Duodenal mucosa (tissue), 2 donors: ENCODE results near the gene EDC4.

Experiments used
- H3K27ac ChIP-seq: one replicate; pipeline ENCODE4 v1.7.0; 2013; ENCODE audit warnings: low read depth, low read length
- H3K27me3 ChIP-seq, 2 donors: one replicate each; pipeline ENCODE4 v1.7.0; 2013; ENCODE audit warnings: low read length in 2 of 2, control low read depth in 1 of 2; ENCODE audit not compliant: insufficient read depth in 2 of 2, control insufficient read depth in 1 of 2
- H3K36me3 ChIP-seq, 2 donors: one replicate each; pipeline ENCODE4 v1.7.0; 2013; ENCODE audit warnings: low read length in 2 of 2, control low read depth in 1 of 2; ENCODE audit not compliant: insufficient read depth in 2 of 2, control insufficient read depth in 1 of 2
- H3K4me1 ChIP-seq, 2 donors: one replicate each; pipeline ENCODE4 v1.7.0; 2013; ENCODE audit warnings: low read length in 2 of 2, control low read depth in 1 of 2; ENCODE audit not compliant: insufficient read depth in 2 of 2, control insufficient read depth in 1 of 2
- H3K4me3 ChIP-seq, 2 donors: one replicate each; pipeline ENCODE4 v1.7.0; 2013; ENCODE audit warnings: low read length in 2 of 2, low read depth in 1 of 2
- H3K9ac ChIP-seq, 2 donors: one replicate each; pipeline ENCODE4 v1.7.0; 2013; ENCODE audit warnings: low read length in 2 of 2, low read depth in 1 of 2
- H3K9me3 ChIP-seq, 2 donors: one replicate each; pipeline ENCODE4 v1.7.0; 2013; ENCODE audit warnings: low read length in 2 of 2, control low read depth in 1 of 2; ENCODE audit not compliant: control insufficient read depth in 1 of 2

EDC4 gene

GRCh38 chr16:67883872-67884261 lies 11.0 kb downstream of the EDC4 start:
- peaks cover 54 to 59% of the 10 kb centered on the region in 2 donors for H3K36me3 ChIP-seq
- H3K27me3 ChIP-seq, result no peaks in the 10 kb centered on the region
- H3K27ac ChIP-seq, result no peak overlapping the region
- no peak overlapping the region for H3K9ac ChIP-seq
- peaks cover 6 to 16% of the 10 kb centered on the region in 2 donors for H3K4me1 ChIP-seq
- H3K4me3 ChIP-seq, result no peak overlapping the region
- H3K9me3 ChIP-seq, result no peaks in the 10 kb centered on the region

DNA sequence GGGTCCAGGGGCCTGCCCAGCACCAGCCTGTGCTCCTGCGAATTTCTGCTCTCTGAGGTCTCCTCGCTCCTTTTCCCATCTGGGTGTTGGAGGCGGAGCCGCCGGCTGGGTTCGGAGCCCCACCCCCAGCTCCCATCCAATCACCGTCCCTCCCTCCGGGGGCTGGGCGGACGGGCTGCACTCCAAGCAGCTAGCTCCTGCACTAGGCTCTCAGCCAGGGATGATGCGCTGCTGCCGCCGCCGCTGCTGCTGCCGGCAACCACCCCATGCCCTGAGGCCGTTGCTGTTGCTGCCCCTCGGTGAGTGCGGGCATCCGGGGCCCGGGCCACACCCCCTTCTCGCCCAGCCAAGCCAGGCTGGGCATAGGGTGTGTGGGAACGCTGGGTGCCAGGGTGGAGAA lies 11.8 kb downstream of the EDC4 start, which contains the start of gene NRN1L:
NRN1L (plus strand) TSS at position 202 of the 400 bp plus-strand sequence; CDS start at position 221, 19 bp downstream.
- no peaks in the 10 kb centered on the region for H3K27me3 ChIP-seq
- no peaks in the 10 kb centered on the region for H3K9me3 ChIP-seq
- H3K4me1 ChIP-seq, result peaks cover 6 to 16% of the 10 kb centered on the region in 2 donors
- H3K36me3 ChIP-seq, result peaks cover 48 to 51% of the 10 kb centered on the region in 2 donors
- H3K4me3 ChIP-seq, result no peak within 1 kb of the TSS
- no peak within 1 kb of the TSS for H3K9ac ChIP-seq
- H3K27ac ChIP-seq, result no peak within 1 kb of the TSS

DNA sequence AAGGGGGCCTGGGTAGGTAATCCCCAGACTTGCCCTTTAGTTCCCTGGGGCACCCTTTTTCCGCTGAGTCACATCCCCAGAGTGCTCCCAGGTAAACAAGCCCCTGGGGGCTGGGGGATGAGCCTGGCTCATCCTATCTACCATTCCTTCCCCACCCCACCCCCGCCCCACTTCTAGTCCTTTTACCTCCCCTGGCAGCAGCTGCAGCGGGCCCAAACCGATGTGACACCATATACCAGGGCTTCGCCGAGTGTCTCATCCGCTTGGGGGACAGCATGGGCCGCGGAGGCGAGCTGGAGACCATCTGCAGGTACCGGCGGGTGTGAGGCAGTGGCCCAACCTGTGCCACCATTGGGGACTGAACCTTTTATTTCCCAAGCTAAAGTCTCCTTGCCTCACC lies 12.7 kb downstream of the EDC4 start:
- peaks cover 6 to 16% of the 10 kb centered on the region in 2 donors for H3K4me1 ChIP-seq
- H3K27me3 ChIP-seq, result no peaks in the 10 kb centered on the region
- H3K9ac ChIP-seq, result no peak overlapping the region
- no peak overlapping the region for H3K4me3 ChIP-seq
- H3K9me3 ChIP-seq, result no peaks in the 10 kb centered on the region
- H3K36me3 ChIP-seq, result peaks cover 39 to 43% of the 10 kb centered on the region in 2 donors
- H3K27ac ChIP-seq, result no peak overlapping the region

- H3K4me1 ChIP-seq, result peaks cover 6 to 16% of the 10 kb centered on the region in 2 donors
- H3K27me3 ChIP-seq, result no peaks in the 10 kb centered on the region
- H3K9me3 ChIP-seq, result no peaks in the 10 kb centered on the region
- no peak overlapping the region for H3K4me3 ChIP-seq
- H3K36me3 ChIP-seq, result peaks cover 35 to 38% of the 10 kb centered on the region in 2 donors
- no peak overlapping the region for H3K27ac ChIP-seq
- H3K9ac ChIP-seq, result no peak overlapping the region
These were observed 13.1 kb downstream of the EDC4 start for GRCh38 chr16:67885976-67886375.

DNA sequence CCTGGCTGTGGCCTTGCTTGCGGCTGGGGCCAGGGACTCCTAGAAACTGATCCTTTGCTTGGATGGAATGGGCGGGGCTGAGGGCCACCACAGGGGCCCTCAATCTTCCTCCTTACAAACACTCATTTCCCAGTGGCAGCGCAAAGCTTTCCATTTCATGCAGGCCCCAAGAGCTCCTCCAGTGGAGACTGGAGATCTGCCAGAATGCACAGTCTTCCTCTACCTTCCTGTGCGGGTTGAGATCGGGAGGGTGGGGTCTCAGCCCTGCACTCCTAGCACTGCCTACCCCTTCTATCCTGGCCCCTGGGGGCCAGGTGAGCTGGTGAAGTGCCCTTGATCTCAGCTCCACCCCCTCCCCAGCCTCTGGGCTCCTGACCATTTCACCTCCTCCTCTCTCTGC lies 13.5 kb downstream of the EDC4 start:
- Histone ChIP-seq H3K27ac (no peak overlapping the region), H3K36me3 (peaks cover 31 to 34% of the 10 kb centered on the region in 2 donors), H3K4me1 (peaks cover 6 to 16% of the 10 kb centered on the region in 2 donors), H3K4me3 (no peak overlapping the region), H3K9me3 (no peaks in the 10 kb centered on the region), H3K9ac (no peak overlapping the region), H3K27me3 (no peaks in the 10 kb centered on the region)

GRCh38 chr16:67888331-67888730 lies 15.5 kb downstream of the EDC4 start:
- Histone ChIP-seq H3K27ac (no peak overlapping the region), H3K4me3 (no peak overlapping the region), H3K9ac (no peak overlapping the region), H3K9me3 (no peaks in the 10 kb centered on the region), H3K4me1 (peaks cover 0 to 9% of the 10 kb centered on the region in 2 donors), H3K27me3 (no peaks in the 10 kb centered on the region), H3K36me3 (peaks cover 12 to 15% of the 10 kb centered on the region in 2 donors)

DNA sequence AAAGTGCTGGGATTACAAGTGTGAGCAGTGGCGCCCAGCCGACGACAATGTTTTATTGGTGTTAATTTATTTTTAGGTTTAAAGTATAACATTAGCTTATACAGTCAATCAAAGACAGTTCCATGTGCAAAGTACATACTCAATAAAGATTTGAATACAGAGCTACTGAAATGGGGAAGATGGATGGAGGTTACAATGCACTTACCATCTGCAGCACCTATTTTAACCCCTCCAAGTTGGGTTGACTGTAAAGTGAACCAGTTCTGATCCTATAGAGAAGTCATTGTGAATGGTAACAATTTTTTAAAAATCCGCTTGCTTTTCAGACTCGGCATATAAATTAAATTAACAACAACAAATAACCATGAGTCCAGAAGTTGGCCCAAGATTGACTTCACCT lies 19.5 kb downstream of the EDC4 start:
- Histone ChIP-seq H3K27me3 (no peaks in the 10 kb centered on the region), H3K36me3 (peaks cover 0 to 3% of the 10 kb centered on the region in 2 donors), H3K9me3 (no peaks in the 10 kb centered on the region), H3K4me3 (peak overlapping the region; percentile 73), H3K27ac (no peak overlapping the region), H3K9ac (peak overlapping the region; percentile 25 to 54), H3K4me1 (peaks cover 9 to 17% of the 10 kb centered on the region in 2 donors)

- Histone ChIP-seq H3K9me3 (no peaks in the 10 kb centered on the region), H3K4me1 (peaks cover 9 to 17% of the 10 kb centered on the region in 2 donors), H3K9ac (peak within 1 kb of the TSS; percentile 97 to 98), H3K27me3 (no peaks in the 10 kb centered on the region), H3K27ac (peak within 1 kb of the TSS; percentile 95), H3K4me3 (peak within 1 kb of the TSS; percentile 84 to 88), H3K36me3 (peaks cover 0 to under 1% of the 10 kb centered on the region in 2 donors)
These were observed 20.3 kb downstream of the EDC4 start, which contains the start of gene PSKH1 for GRCh38 chr16:67892899-67893742. TSS of gene PSKH1 (plus strand) at chr16:67893254. CDS start at chr16:67908750, 15,496 bp downstream.

GRCh38 chr16:67893743-67894399 lies 21.0 kb downstream of the EDC4 start:
- Histone ChIP-seq H3K27me3 (no peaks in the 10 kb centered on the region), H3K9me3 (no peaks in the 10 kb centered on the region), H3K36me3 (no peaks in the 10 kb centered on the region), H3K27ac (peak overlapping the region; percentile 95), H3K9ac (peak overlapping the region; percentile 97 to 98), H3K4me3 (peak overlapping the region; percentile 84 to 88), H3K4me1 (peaks cover 9 to 17% of the 10 kb centered on the region in 2 donors)

DNA sequence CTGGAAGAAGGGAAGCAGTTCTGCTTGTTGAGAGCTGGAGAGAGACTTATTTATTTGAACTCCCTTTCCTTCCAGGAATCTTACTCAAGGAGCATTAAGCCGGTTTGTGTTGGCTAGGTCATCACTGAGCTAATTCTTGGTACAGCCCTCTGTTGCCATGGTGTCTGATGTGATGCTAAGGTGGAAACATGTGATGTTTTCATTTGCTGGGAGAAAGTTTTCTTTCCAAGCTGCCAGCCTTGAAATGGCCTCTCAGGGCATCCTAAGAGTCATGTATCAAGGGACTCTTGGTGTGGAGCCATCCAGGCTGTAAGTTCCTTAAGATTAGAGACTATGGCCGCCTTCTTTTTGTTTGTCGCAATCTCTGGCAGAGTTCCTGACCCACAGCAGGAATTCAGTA lies 24.4 kb downstream of the EDC4 start:
- Histone ChIP-seq H3K9me3 (no peaks in the 10 kb centered on the region), H3K9ac (no peak overlapping the region), H3K36me3 (peaks cover 0 to 3% of the 10 kb centered on the region in 2 donors), H3K4me1 (peaks cover 9 to 17% of the 10 kb centered on the region in 2 donors), H3K4me3 (no peak overlapping the region), H3K27me3 (no peaks in the 10 kb centered on the region), H3K27ac (no peak overlapping the region)
